GM10248 (cell line): ENCODE results near the gene ZNF622.

Source experiments
- CTCF ChIA-PET: fragments of 300-600 bp; sonication (Branson Sonifier 250); formaldehyde crosslinking; extraction: SDS; loops from one replicate; lab custom pipeline; 2021; ENCODE audit warnings: antibody characterized with exemption; lab: Yijun Ruan, JAX
- POLR2A ChIA-PET: fragments of 350-650 bp; sonication (Branson Sonifier 250); formaldehyde crosslinking; extraction: SDS; loops from one replicate; lab custom pipeline; 2020; ENCODE audit warnings: antibody characterized with exemption; lab: Yijun Ruan, JAX
- DNase-seq: peaks from one replicate; pipeline ENCODE4 v3.0.0; 2012; ENCODE audit errors: extremely low spot score
- CTCF ChIP-seq: IDR thresholded peaks from 2 replicates; pipeline ENCODE4 v1.5.1; 2012; ENCODE audit warnings: mild to moderate bottlenecking, low read depth; ENCODE audit errors: extremely low read depth, missing control alignments, control extremely low read depth

Gene ZNF622

GRCh38 chr5:16492398-16493140 lies 27.0 kb upstream of the ZNF622 start:
- ChIA-PET POLR2A (no interaction called here), CTCF (no interaction called here)
- no peak for DNase-seq
- no peak for TF ChIP-seq CTCF

- ChIA-PET CTCF (interaction anchor here (0.9 to 2.0 kb wide), 11 partner anchors 8 to 699 kb away, joined by 3 to 14 read pairs (median 6); no protein-coding TSS in a partner anchor), POLR2A (no interaction called here)
- TF ChIP-seq CTCF, result no peak
- no peak for DNase-seq
These were observed 25.3 kb upstream of the ZNF622 start for GRCh38 chr5:16490911-16491310.

GRCh38 chr5:16489322-16489791 lies 23.8 kb upstream of the ZNF622 start:
- ChIA-PET CTCF (interaction anchor here (0.7 to 2.0 kb wide), 13 partner anchors 10 to 700 kb away, joined by 3 to 14 read pairs (median 6); no protein-coding TSS in a partner anchor), POLR2A (no interaction called here)
- TF ChIP-seq CTCF, result peak; percentile 29
- DNase-seq, result no peak

- POLR2A ChIA-PET, result no interaction called here
- CTCF ChIA-PET, result interaction anchor here (1.0 to 1.6 kb wide), 6 partner anchors 10 to 63 kb away, joined by 3 to 8 read pairs (median 3); no protein-coding TSS in a partner anchor
- DNase-seq, result no peak
- no peak for TF ChIP-seq CTCF
These were observed 21.9 kb upstream of the ZNF622 start for GRCh38 chr5:16487456-16487855.

GRCh38 chr5:16486711-16487111 lies 21.1 kb upstream of the ZNF622 start:
- ChIA-PET POLR2A (no interaction called here), CTCF (interaction anchor here (1.0 to 1.6 kb wide), 5 partner anchors 10 to 64 kb away, joined by 3 to 8 read pairs (median 3); no protein-coding TSS in a partner anchor)
- DNase-seq, result no peak
- no peak for TF ChIP-seq CTCF

- POLR2A ChIA-PET, result no interaction called here
- CTCF ChIA-PET, result interaction anchor here (0.9 to 1.4 kb wide), 4 partner anchors 18 to 325 kb away, joined by 3 to 4 read pairs (median 3); no protein-coding TSS in a partner anchor
- DNase-seq, result no peak
- TF ChIP-seq CTCF, result no peak
These were observed 20.1 kb upstream of the ZNF622 start for GRCh38 chr5:16485656-16486055.
